ENCODE data around the gene LPGAT1.

DNA sequence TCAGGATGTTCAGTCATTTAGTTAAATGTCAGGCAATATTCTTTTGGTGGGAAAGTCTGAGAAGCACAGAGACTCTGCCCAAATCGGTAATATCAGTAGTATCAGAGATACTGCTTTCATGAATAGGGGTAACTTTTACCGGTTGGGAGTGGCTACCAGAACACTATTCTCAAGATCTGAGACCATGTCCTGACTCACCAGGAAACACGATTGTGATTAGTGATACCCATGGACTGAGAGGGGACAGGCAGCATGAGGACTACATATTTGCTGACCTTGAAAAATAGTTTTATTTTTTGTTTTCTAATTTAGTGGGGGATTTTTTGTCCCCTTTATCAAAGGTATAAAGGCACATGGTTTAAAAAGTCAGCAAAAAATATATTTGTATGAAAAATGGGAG lies 79.1 kb downstream of the LPGAT1 start:
- TF ChIP-seq, protein P1, sequence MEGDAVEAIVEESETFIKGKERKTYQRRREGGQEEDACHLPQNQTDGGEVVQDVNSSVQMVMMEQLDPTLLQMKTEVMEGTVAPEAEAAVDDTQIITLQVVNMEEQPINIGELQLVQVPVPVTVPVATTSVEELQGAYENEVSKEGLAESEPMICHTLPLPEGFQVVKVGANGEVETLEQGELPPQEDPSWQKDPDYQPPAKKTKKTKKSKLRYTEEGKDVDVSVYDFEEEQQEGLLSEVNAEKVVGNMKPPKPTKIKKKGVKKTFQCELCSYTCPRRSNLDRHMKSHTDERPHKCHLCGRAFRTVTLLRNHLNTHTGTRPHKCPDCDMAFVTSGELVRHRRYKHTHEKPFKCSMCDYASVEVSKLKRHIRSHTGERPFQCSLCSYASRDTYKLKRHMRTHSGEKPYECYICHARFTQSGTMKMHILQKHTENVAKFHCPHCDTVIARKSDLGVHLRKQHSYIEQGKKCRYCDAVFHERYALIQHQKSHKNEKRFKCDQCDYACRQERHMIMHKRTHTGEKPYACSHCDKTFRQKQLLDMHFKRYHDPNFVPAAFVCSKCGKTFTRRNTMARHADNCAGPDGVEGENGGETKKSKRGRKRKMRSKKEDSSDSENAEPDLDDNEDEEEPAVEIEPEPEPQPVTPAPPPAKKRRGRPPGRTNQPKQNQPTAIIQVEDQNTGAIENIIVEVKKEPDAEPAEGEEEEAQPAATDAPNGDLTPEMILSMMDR (IDR thresholded peaks at IDR 0.05): no peak
- TF ChIP-seq POLR2A (IDR thresholded peaks at IDR 0.05): no peak

All from body of pancreas (tissue), 4 donors.